Neural cell (in vitro differentiated cells): ENCODE measurements around the gene MED13.

Source experiments
- CTCF ChIP-seq: fragments of 450-650 bp; IDR thresholded peaks from 2 replicates; pipeline ENCODE4 v1.5.1; 2014; ENCODE audit warnings: antibody characterized with exemption, mild to moderate bottlenecking, moderate library complexity; ENCODE audit not compliant: poor library complexity, severe bottlenecking
- EP300 ChIP-seq: fragments of 450-650 bp; conservative IDR thresholded peaks from 2 replicates; pipeline ENCODE4 v1.6.1; 2014; ENCODE audit warnings: antibody characterized with exemption, mild to moderate bottlenecking, moderate library complexity; ENCODE audit not compliant: poor library complexity, severe bottlenecking
- RAD21 ChIP-seq: fragments of 450-650 bp; conservative IDR thresholded peaks from 2 replicates; pipeline ENCODE4 v1.6.1; 2014; ENCODE audit warnings: antibody characterized with exemption, mild to moderate bottlenecking, moderate library complexity
- TAF1 ChIP-seq: IDR thresholded peaks from 2 replicates; pipeline ENCODE4 v1.6.1; 2012; ENCODE audit warnings: low read depth

DNA sequence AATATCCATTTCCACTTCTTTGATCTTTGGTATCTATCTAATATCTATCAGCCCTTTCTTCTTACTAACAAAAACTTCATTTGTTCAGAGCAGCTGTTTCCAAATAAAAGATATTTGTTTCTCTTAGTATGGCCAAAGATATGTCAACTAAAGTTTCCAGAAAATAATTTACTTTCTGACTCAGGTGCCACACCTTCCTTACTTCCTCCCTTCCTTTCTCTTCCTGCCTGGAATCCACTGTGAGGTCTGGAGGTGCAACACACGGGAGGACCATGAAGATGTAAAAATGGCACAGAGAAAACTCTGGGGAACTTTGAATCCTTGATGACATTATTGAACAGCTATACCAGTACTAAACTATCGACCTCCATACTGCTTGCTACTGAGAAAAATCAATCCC is 14.0 kb downstream of the MED13 start:
- TF ChIP-seq TAF1, result no peak
- TF ChIP-seq CTCF, result no peak
- no peak for TF ChIP-seq RAD21
- TF ChIP-seq EP300, result no peak
